LNCaP clone FGC (cell line): ENCODE data around the gene PTPRH.
"Not testable (repeated sequence)": the region's sequence is repeated elsewhere in the genome, so short reads cannot be mapped to it uniquely, and the experiment has no call there.

Source experiments
- DNase-seq: peaks from one replicate; pipeline ENCODE4 v3.0.0-alpha.2; 2011; ENCODE audit warnings: low read depth
- H3K4me3 ChIP-seq: 2 replicates; pipeline ENCODE4 v1.5.1; 2011; ENCODE audit warnings: mild to moderate bottlenecking, low read depth, low read length, control low read depth
- TF ChIP-seq, protein P1 (sequence below): IDR thresholded peaks from 2 replicates; pipeline ENCODE4 v1.5.1; 2012; ENCODE audit warnings: mild to moderate bottlenecking; ENCODE audit not compliant: control insufficient read depth, insufficient read depth; ENCODE audit errors: extremely low read depth

PTPRH gene

GRCh38 chr19:55156202-55157063 lies 52.9 kb downstream of the PTPRH start:
- no peak overlapping the region for H3K4me3 ChIP-seq
- TF ChIP-seq, protein P1, sequence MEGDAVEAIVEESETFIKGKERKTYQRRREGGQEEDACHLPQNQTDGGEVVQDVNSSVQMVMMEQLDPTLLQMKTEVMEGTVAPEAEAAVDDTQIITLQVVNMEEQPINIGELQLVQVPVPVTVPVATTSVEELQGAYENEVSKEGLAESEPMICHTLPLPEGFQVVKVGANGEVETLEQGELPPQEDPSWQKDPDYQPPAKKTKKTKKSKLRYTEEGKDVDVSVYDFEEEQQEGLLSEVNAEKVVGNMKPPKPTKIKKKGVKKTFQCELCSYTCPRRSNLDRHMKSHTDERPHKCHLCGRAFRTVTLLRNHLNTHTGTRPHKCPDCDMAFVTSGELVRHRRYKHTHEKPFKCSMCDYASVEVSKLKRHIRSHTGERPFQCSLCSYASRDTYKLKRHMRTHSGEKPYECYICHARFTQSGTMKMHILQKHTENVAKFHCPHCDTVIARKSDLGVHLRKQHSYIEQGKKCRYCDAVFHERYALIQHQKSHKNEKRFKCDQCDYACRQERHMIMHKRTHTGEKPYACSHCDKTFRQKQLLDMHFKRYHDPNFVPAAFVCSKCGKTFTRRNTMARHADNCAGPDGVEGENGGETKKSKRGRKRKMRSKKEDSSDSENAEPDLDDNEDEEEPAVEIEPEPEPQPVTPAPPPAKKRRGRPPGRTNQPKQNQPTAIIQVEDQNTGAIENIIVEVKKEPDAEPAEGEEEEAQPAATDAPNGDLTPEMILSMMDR: no peak
- no peak for DNase-seq

DNA sequence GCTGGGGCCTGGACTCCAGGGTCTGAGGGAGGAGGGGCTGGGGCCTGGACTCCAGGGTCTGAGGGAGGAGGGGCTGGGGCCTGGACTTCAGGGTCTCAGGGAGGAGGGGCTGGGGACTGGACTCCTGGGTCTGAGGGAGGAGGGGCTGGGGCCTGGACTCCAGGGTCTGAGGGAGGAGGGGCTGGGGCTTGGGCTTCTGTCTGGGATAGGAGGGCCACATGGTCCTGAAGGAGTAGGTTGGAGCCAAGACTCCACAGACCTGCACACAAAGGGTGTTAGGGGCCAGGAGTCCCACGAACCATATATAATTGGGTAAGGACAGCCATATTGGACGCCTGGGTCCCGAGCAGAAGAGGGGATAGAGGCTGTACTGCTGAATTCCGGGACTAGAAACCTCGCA lies 53.5 kb downstream of the PTPRH start:
- not testable (repeated sequence) for DNase-seq, H3K4me3 ChIP-seq

DNA sequence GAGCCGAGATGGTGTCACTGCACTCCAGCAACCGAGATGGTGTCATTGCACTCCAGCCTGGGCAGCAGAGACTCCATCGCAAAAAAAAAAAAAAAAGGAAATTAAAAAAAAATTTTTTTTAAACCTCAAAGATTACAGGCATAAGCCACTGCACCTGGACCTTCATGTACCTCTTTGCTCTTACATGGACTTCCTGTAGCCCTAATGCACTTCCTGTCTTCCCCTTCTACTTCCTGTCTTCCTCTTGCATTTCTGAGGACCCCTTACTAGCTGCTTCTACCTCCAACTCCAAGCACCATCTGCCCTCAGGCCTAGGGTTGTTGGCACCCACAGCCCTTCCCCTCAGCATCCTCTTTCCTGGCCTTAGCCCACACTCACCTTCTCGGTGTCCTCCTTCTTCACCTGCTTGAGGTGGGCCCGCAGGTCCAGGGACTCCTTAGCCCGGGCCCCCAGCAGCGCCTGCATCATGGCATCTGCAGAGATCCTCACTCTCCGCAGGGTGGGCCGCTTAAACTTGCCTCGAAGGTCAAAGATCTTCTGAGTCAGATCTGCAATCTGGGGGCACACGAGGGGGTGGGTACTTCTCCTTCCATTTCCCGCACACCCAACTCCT lies 55.5 kb downstream of the PTPRH start:
- no peak overlapping the region for H3K4me3 ChIP-seq
- DNase-seq: no peak
- TF ChIP-seq, protein P1: no peak

GRCh38 chr19:55152017-55152416 lies 57.3 kb downstream of the PTPRH start:
- H3K4me3 ChIP-seq: no peak overlapping the region
- TF ChIP-seq, protein P1: no peak
- DNase-seq: no peak

DNA sequence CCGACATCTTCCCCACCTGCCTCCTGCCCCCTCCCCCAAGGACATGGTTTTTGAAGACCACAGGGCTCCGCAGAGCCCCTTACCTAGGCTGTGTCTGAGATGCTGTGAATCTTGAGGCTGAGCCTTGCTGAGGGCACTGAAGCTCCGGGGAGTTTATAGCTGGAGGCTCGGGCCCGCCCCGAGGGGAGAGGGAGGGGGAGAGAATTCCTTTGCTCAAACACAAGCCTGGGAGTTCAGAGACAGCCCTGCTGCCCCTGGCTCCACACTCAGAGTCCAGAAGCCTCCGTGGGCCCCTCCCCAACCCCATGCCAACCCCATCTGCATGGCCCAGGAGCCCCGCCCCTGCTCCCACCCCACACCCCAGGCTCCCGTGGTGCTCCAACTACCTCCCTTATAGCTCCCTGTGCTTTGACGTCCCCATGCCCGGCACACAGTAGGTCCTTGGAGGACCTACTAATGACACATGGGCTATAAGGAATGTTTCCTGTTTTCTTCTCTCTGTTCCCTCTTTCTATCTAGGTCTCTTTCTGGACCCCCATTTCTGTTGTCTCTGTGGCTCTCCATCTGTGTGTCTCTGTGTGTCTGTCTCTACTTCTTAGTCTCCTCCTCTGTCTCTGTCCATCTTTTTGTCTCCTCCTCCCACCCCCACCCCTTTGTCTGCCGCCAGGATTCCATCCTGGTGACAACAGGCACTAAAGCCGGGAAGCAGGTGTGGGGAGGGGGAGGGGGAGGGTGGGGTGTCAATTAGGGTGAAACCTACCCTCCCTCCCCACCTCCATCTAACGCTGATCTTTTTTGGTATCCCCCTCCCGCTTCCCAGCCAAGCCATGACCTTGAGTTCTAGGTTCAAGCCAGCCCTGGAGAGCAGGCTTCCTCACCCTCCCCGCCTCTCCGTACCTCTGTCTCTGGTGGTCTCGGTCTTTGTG lies 60.0 kb downstream of the PTPRH start, which contains the start of gene TNNT1:
Gene TNNT1, minus strand, starts transcription at position 129 of the 926 bp plus-strand sequence. CDS start 2,049 bp downstream, outside the sequence.
- TF ChIP-seq, protein P1: no peak
- no peak for DNase-seq
- H3K4me3 ChIP-seq: no peak within 1 kb of the TSS

DNA sequence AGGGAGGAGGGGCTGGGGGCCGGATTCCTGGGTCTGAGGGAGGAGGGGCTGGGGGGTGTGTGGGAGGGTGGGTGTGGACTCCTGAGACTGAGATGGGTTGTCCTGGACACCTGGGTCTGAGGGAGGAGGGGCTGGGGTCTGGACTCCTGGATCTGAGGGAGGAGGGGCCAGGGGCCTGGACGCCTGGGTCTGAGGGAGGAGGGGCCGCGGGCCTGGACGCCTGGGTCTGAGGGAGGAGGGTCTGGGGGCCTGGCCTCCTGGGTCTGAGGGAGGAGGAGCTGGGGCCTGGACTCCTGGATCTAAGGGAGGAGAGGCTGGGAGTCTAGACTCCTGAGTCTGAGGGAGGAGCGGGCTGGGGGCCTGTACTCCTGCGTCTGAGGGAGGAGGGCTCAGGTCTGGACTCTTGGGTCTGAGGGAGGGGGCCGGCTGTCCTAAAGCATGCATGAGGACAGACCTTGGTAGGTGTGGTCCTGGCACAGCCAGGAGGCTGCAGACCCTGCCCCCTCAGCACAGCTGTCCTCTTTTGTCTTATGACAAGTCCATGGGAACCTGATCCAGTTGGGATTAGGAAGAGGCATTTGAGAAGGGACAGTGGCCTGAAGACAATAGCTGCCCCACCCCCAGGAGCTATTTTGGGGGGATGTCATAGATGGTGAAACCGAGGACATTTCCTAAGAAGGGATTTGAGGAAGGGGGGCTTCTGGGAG lies 61.6 kb downstream of the PTPRH start:
- no peak overlapping the region for H3K4me3 ChIP-seq
- TF ChIP-seq, protein P1: no peak
- DNase-seq: no peak
